ENCODE results near the gene EEF1G.

EEF1G gene

GRCh38 chr11:62577046-62577714 lies 3.5 kb upstream of the EEF1G start:
- intact Hi-C loops (cut with DNase I; ENCODE audit: low total_unique reads), result no loop called here
- Histone ChIP-seq H3K4me1 (peaks cover 0 to 21% (median 16%) of the 10 kb centered on the region in 4 donors), H3K36me3 (peaks cover 23 to 66% (median 37%) of the 10 kb centered on the region in 3 donors)

GRCh38 chr11:62575837-62576236 lies 2.1 kb upstream of the EEF1G start:
- TF ChIP-seq CTCF (IDR thresholded peaks at IDR 0.05), result no peak
- Histone ChIP-seq H3K36me3 (peaks cover 28 to 66% (median 33%) of the 10 kb centered on the region in 3 donors), H3K4me3 (peak overlapping the region in 1 of 2 donors; percentile 82), H3K9me3 (no peaks in the 10 kb centered on the region), H3K4me1 (peaks cover 0 to 26% (median 18%) of the 10 kb centered on the region in 4 donors), H3K27me3 (no peaks in the 10 kb centered on the region), H3K27ac (peak overlapping the region; percentile 89 to 95)
- intact Hi-C loops (cut with DNase I; ENCODE audit: low total_unique reads), result no loop called here
- no peak for DNase-seq

More at GRCh38 chr11:62577046-62577714, 3.5 kb upstream of the EEF1G start:
- Histone ChIP-seq H3K27ac (no peak overlapping the region), H3K4me3 (no peak overlapping the region), H3K27me3 (no peaks in the 10 kb centered on the region), H3K9me3 (no peaks in the 10 kb centered on the region)
- no peak for TF ChIP-seq CTCF (IDR thresholded peaks at IDR 0.05)
- DNase-seq, result no peak

GRCh38 chr11:62575156-62575555 lies 1.5 kb upstream of the EEF1G start:
- Histone ChIP-seq H3K4me1 (peaks cover 0 to 28% (median 20%) of the 10 kb centered on the region in 4 donors), H3K9me3 (no peaks in the 10 kb centered on the region), H3K27ac (peak overlapping the region; percentile 89 to 95), H3K27me3 (no peaks in the 10 kb centered on the region), H3K36me3 (peaks cover 33 to 66% (median 38%) of the 10 kb centered on the region in 3 donors), H3K4me3 (peak overlapping the region; percentile 71 to 82)
- intact Hi-C loops (cut with DNase I; ENCODE audit: low total_unique reads), result no loop called here
- TF ChIP-seq CTCF (IDR thresholded peaks at IDR 0.05), result no peak
- peak in 1 of 2 donors; percentile 68 for DNase-seq

- Histone ChIP-seq H3K4me3 (peak overlapping the region; percentile 71 to 82), H3K4me1 (peaks cover 0 to 34% (median 20%) of the 10 kb centered on the region in 4 donors), H3K27ac (peak overlapping the region; percentile 89 to 95), H3K9me3 (no peaks in the 10 kb centered on the region), H3K27me3 (no peaks in the 10 kb centered on the region), H3K36me3 (peaks cover 33 to 66% (median 45%) of the 10 kb centered on the region in 3 donors)
- TF ChIP-seq CTCF (IDR thresholded peaks at IDR 0.05), result no peak
- peak in 1 of 2 donors; percentile 75 for DNase-seq
- intact Hi-C loops (cut with DNase I; ENCODE audit: low total_unique reads), result no loop called here
These were observed 826 bp upstream of the EEF1G start for GRCh38 chr11:62574363-62575071.

- H3K4me1 ChIP-seq, result peaks cover 0 to 35% (median 20%) of the 10 kb centered on the region in 4 donors
- peak overlapping the region; percentile 82 to 95 for H3K27ac ChIP-seq
- TF ChIP-seq CTCF (IDR thresholded peaks at IDR 0.05), result no peak
- peak overlapping the region; percentile 71 to 82 for H3K4me3 ChIP-seq
- no peaks in the 10 kb centered on the region for H3K9me3 ChIP-seq
- H3K27me3 ChIP-seq, result no peaks in the 10 kb centered on the region
- peak in 1 of 2 donors; percentile 68 for DNase-seq
- intact Hi-C loops (cut with DNase I; ENCODE audit: low total_unique reads), result no loop called here
- H3K36me3 ChIP-seq, result peaks cover 41 to 67% (median 43%) of the 10 kb centered on the region in 3 donors
These were observed 592 bp downstream of the EEF1G start for GRCh38 chr11:62573006-62573591.

All from tibial artery (tissue), 4 donors.